Smooth muscle cell of the brain vasculature (primary cell): ENCODE measurements around the gene CCDC92B.
"Not testable (repeated sequence)": the region's sequence is repeated elsewhere in the genome, so short reads cannot be mapped to it uniquely, and the experiment has no call there.

Experiments used
- DNase-seq: peaks from one replicate; pipeline ENCODE4 v3.0.0-alpha.2; 2012; ENCODE audit warnings: low read depth, low spot score

Gene CCDC92B

GRCh38 chr17:2749058-2749783 is at the start of gene CCDC92B:
Gene CCDC92B (minus strand): TSS chr17:2749652. CDS start chr17:2735145, 14,507 bp downstream.
- DNase-seq = no peak

DNA sequence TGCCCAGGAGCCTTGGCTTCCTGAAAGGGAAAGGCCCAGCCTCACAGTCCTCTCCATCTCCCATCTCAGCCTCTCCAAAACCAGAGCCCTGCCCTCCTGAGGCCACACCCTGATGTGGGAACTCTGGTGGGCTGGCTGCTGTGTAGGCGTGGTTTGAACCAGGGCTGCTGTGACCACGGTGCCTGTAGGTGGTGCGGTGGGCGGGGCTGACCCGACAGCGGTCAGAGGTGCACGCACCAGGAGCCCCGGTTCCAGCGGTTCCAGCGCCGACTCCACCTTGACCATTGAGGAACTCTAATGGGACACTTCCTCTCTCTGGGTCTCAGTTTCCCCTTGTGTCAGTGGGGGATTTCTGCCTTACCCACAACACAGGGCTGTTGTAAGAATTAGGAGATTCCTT is 49.2 kb upstream of the CCDC92B start:
- DNase-seq = no peak

GRCh38 chr17:2798188-2798587 is 48.7 kb upstream of the CCDC92B start:
- DNase-seq = no peak

- DNase-seq = no peak
Measured at GRCh38 chr17:2797637-2798036, 48.2 kb upstream of the CCDC92B start.

DNA sequence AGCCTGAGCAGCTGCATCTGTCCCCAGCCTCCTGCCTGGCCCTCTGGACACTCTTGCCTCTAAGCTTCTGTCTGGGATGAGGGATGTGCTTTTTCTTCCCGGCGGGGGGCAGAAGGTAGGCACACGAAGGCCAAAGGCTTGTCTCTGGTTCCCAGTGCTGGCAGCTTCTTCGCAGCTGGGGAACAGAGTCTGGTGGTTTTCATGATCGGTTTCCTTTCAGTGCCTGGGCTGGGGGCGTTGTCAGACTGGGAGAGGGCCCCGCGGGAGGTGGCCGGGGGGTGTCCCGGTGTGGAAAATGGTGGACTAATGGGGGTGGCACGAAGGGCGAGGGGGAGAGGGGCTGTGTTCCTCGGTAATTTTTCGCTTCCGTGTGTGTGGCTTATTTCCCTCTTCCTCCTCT is 47.8 kb upstream of the CCDC92B start:
- no peak for DNase-seq

GRCh38 chr17:2796164-2797125 is 47.0 kb upstream of the CCDC92B start, which contains the start of gene RAP1GAP2:
Gene RAP1GAP2 (plus strand): TSS chr17:2796438. CDS start chr17:2796528, 90 bp downstream.
- no peak for DNase-seq

- DNase-seq = no peak
Measured at GRCh38 chr17:2795441-2796163, 46.1 kb upstream of the CCDC92B start.

- DNase-seq = no peak
Measured at GRCh38 chr17:2794111-2794803, 44.8 kb upstream of the CCDC92B start.

DNA sequence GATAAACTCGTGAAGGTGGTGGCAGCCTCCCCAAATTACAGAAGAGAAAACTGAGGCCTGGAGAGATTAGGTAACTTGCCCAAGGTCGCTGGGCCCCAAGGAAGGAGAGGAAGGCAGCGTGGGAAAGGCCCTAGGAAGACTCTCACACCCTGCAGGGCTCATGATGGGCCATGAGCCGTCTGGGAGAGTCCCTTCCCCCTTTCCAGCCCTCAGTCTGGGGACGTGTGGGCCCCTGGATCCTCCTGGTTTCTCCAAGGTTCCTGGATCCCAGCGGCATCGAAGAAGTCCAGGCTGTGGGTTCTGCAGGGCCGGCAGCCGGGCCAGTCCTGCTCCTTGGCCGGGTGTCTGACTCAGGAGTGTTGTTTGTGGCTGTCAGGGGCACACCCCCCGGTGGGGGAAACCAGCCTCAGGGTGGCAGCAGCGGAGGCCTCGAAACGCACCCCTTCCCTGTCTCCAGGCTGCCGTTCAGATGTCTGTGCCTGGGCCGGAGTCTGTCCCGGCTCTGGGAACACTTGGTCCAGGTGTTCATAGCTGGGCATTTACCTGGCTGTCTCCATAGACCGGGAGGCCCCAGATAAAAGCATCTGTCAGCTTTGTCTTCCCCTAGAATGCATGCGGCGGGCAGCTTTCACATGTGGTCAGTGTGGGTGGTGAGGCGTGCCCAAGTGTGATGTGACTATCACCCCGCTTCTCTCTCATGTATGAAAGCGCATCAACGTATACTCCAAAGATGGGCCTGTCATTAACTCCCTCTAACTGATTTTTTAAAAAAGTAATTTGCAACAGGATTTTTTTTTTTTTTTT is 43.1 kb upstream of the CCDC92B start:
- no peak for DNase-seq

- no peak for DNase-seq
Measured at GRCh38 chr17:2789700-2790099, 40.2 kb upstream of the CCDC92B start.

- peak; percentile 44 for DNase-seq
Measured at GRCh38 chr17:2786176-2786881, 36.9 kb upstream of the CCDC92B start.

DNA sequence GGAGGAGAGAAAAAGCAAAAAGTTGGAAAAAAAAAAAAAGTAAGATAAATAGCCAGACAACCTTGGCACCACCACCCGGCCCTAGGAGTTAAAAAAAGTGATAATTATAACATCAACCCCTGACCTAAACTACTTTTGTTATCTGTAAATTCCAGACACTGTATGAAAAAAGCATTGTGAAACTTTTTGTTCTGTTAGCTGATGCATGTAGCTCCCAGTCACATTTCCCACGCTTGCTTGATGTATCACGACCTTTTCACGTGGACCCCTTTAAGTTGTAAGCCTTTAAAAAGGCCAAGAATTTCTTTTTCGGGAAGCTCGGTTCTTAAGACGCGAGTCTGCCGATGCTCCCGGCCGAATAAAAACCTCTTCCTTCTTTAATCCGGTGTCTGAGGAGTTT is 35.9 kb upstream of the CCDC92B start:
- not testable (repeated sequence) for DNase-seq

DNA sequence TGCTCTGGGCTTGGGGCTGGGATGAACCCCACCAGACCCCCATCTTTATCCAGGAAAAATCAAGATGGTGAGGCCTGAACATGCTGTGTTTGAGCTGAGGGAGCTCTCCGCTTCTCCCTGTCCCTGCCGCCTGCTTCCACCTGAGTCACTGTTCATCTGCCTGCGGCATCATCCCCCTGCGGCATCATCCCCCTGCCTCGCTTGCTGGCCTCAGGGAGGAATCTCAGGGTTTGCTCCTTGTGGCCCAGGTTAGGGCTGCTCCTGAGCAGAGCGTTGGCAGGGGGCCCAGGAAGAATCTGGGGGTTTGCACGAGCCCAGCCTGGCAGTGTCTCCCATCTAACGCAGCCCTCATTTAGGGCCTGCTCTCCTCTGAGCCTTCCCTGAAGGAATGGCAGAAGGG is 35.4 kb upstream of the CCDC92B start:
- no peak for DNase-seq

GRCh38 chr17:2783310-2784030 is 34.0 kb upstream of the CCDC92B start:
- no peak for DNase-seq

GRCh38 chr17:2782055-2782454 is 32.6 kb upstream of the CCDC92B start:
- DNase-seq = no peak

- not testable (repeated sequence) for DNase-seq
Measured at GRCh38 chr17:2781598-2781997, 32.1 kb upstream of the CCDC92B start.

- DNase-seq = no peak
Measured at GRCh38 chr17:2780931-2781454, 31.5 kb upstream of the CCDC92B start.

DNA sequence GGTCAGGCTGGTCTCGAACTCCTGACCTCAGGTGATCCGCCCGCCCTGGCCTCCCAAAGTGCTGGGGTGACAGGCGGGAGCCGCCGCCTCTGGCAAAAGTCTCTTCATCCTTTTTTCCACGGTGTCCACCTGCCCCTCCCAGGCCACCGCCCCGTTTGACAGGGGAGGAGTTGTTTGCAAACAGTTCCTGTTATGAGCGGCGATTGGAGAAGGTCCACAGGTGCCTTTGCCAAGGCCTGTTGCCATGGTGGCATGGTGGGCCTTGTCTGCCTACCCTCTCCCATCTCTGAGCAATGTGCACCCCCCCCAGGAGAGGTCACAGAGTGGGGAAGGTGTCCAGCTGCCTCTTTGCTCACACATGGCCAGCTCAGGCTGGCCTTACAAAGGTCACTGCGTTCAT is 30.8 kb upstream of the CCDC92B start:
- no peak for DNase-seq

- no peak for DNase-seq
Measured at GRCh38 chr17:2779545-2779944, 30.1 kb upstream of the CCDC92B start.
